Fibroblast of skin of scalp (primary cell): ENCODE measurements around the gene PGLYRP2.

ENCODE experiments used
- DNase-seq: peaks from one replicate; pipeline ENCODE4 v3.0.0-alpha.2; 2013

Gene PGLYRP2

DNA sequence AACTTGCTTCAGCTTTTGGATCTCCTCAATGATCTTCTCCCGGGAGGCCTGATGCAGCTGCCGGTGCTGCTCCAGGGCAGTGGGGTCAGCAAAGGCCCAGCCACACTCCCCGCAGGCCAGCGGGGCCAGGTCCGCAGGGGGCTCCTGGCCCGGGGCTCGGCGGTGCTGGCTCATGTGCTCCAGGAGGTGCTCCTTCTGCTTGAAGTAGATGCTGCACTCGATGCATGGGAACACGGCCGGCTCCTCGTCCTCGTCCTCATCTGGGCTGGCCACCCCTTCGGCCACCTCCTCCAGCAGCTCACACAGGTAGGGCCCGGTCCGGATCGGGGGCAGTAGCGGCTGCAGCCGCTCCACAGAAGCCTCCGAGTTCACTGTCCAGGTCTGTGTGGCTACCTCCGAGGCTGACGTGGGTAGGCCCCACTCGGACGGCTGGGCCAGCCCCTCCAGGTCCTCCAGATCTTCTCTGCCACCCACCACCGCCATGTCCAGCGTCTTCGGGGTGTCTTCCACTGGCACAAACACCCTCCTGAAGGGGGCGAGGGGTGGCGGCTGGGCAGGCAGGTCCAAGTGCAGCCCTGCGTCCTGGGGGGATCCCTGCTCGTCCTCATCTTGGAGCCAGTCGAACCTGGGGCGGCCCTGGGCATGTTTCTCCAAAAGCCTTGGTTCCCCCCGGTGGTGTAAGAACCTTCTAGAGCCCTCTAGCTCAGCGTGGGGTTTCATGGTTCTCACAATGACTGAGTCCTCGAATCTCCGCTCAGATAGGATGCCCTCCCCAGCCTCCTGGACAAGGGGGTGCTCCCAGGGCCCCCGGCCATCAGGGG, 39.3 kb downstream of the PGLYRP2 start:
- no peak for DNase-seq

GRCh38 chr19:15439078-15439799, 40.1 kb downstream of the PGLYRP2 start:
- no peak for DNase-seq

- no peak for DNase-seq
Observed at GRCh38 chr19:15438577-15438976, 40.7 kb downstream of the PGLYRP2 start.

- DNase-seq = no peak
Observed at GRCh38 chr19:15438124-15438496, 41.2 kb downstream of the PGLYRP2 start.

DNA sequence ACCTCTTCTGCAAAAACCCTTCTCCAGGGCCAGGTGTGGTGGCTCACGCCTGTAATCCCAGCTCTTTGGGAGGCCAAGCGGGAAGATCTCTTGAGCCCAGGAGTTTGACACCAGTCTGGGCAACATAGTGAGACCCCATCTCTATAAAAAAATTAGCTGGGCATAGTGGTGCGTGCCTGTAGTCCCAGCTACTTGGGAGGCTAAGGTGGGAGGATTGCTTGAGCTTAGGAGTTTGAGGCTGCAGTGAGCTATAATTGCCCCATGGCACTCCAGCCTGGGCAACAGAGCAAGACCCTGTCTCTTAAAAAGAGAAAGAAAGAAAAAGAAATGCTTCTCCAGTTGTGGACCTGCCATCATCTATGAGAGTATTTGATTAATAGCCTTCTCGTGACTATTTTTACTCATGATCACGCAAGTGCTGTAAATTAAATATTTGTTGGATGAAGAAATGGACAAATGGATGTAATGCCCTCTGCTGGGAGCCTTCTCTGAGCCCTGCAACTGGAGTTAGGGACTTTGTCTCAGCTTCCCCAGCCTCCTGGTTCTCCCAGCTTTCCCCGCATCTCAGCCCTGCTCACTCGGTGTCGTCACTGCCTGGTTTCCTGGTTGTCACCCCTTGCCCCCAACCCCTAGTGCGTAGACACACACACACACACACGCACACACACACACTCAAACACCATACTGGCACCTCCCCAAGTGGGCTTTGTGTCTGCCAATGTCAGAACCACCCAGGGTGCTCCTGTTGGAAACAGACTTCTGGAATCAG, 41.8 kb downstream of the PGLYRP2 start:
- DNase-seq = peak; percentile 52

- no peak for DNase-seq
Observed at GRCh38 chr19:15436826-15437110, 42.5 kb downstream of the PGLYRP2 start.

DNA sequence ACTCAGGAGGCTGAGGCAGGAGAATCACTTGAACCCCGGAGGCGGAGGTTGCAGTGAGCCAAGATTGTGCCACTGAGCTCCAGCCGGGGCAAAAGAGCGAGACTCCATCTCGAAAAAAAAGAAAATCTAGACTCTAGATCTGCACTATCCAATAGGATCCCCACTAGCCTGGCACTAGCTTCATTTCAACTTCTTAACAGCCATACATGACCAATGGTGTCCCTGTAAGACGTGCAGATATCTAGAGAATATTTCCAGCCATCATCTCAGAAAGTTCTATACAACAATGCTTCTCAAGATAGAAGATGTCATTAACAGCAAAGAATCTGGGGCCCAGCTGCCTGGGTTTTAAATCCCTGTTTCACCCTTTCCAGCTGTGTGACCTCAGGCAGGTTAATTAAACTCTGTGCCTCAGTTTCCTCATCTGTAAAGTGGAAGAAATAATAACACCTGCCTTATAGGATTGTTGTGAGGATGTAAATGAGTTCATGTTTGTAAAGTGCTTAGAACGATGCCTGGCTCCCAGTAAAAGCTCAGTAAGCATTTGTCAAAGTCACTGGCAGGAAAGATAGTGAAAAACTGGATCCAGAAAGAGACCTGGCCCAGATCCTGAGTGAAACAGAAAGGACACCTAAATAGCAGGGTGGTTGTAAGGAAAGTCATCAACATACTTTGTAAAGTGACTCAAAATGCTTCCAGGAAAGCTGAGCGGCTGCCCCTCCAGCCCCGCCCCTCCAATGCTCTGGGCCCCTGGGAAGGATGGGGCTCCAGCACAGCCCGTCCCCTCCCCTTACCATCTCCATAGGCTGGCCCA, 43.1 kb downstream of the PGLYRP2 start:
- no peak for DNase-seq

- DNase-seq = no peak
Observed at GRCh38 chr19:15433519-15434069, 45.7 kb downstream of the PGLYRP2 start.

GRCh38 chr19:15432629-15433518, 46.4 kb downstream of the PGLYRP2 start:
- peak; percentile 93 for DNase-seq

- DNase-seq = no peak
Observed at GRCh38 chr19:15432018-15432494, 47.2 kb downstream of the PGLYRP2 start.

- DNase-seq = no peak
Observed at GRCh38 chr19:15431396-15432017, 47.8 kb downstream of the PGLYRP2 start.

GRCh38 chr19:15430526-15431120, 48.7 kb downstream of the PGLYRP2 start:
- DNase-seq = no peak

GRCh38 chr19:15429825-15430467, 49.4 kb downstream of the PGLYRP2 start:
- DNase-seq = no peak

DNA sequence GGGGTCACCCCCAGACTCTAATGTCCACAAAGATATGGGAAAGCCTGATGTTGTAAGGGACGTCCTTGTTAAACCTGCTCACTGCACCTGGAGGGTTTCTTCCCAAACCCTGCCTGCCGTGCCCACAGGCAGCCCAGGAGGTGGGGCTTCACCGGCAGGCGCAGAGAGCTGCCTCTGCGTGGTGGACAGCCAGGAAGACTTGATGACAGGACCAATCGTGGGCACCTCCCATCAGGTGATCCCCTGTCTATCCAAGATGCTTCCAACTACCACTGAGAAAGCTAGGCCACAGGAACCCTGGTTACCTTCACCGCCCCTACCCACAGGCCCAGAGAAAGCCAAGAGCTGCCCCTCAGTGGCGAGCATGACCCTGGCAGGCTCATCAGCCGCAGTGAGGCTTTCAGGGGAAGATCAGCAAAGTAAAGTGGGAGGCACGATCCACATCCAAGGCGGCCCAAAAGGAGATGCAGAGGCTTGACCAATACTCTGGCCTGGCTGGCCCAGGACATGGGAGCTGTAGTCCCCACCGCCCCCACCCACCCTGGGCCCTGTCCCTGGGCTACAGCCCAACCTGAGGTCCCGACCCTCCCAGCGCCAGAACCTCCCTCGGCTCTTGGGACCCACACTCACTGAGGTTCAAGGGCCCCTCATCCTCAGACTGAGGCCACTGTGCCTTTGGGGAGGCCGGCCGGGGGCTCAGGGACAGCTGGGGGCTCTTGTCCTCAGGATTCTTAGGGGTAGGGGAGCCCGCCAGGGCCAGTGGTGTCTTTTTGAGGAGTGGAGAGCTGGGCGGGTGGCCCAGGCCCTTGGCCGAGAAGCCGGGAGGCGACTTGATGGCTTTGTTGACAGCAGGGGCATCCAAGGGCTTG, 50.1 kb downstream of the PGLYRP2 start:
- no peak for DNase-seq

- DNase-seq = no peak
Observed at GRCh38 chr19:15427991-15428471, 51.3 kb downstream of the PGLYRP2 start.

- DNase-seq = no peak
Observed at GRCh38 chr19:15427350-15427700, 52.0 kb downstream of the PGLYRP2 start.

GRCh38 chr19:15426485-15427349, 52.6 kb downstream of the PGLYRP2 start:
- no peak for DNase-seq
